Daoy (cell line): ENCODE measurements around the gene DPH2. TPM values are rescaled to one million over a fixed set of nuclear protein-coding genes. Genes with fewer than 3 reads are reported as not detected.

ENCODE experiments used
- DNase-seq: peaks from one replicate; pipeline ENCODE4 v3.0.0-alpha.2; 2015; ENCODE audit warnings: low read depth
- total RNA-seq: library from RNA; depleted of rRNA; stranded (reverse); fragments of >200 nt; shearing (Covaris generic); gene quantifications from 2 replicates; pipeline ENCODE4 v1.2.3, GENCODE V29; 2014

The DPH2 gene
- total RNA-seq, 1 experiment from 2014 or later: 64.7 TPM

GRCh38 chr1:43942411-43942810 is 27.4 kb upstream of the DPH2 start:
- DNase-seq: no peak

- DNase-seq: no peak
Observed at GRCh38 chr1:43944860-43945259, 24.9 kb upstream of the DPH2 start.

GRCh38 chr1:43945674-43946235 is 24.1 kb upstream of the DPH2 start:
- no peak for DNase-seq

- DNase-seq: peak; percentile 98
Observed at GRCh38 chr1:43946236-43947060, 23.4 kb upstream of the DPH2 start, which contains the start of gene IPO13. TSS of gene IPO13 (plus strand) at chr1:43946950. CDS start at chr1:43947601, 651 bp downstream.

- DNase-seq: no peak
Observed at GRCh38 chr1:43947061-43947873, 22.5 kb upstream of the DPH2 start.

- no peak for DNase-seq
Observed at GRCh38 chr1:43947874-43948437, 21.9 kb upstream of the DPH2 start.

- no peak for DNase-seq
Observed at GRCh38 chr1:43949678-43950077, 20.1 kb upstream of the DPH2 start.

GRCh38 chr1:43951021-43951985 is 18.5 kb upstream of the DPH2 start:
- peak; percentile 45 for DNase-seq

- DNase-seq: peak; percentile 46
Observed at GRCh38 chr1:43952731-43953346, 17.0 kb upstream of the DPH2 start.

GRCh38 chr1:43953361-43953760 is 16.4 kb upstream of the DPH2 start:
- DNase-seq: no peak

- no peak for DNase-seq
Observed at GRCh38 chr1:43954036-43954435, 15.8 kb upstream of the DPH2 start.

- DNase-seq: no peak
Observed at GRCh38 chr1:43956234-43956633, 13.6 kb upstream of the DPH2 start.

GRCh38 chr1:43957407-43958040 is 12.3 kb upstream of the DPH2 start:
- no peak for DNase-seq

GRCh38 chr1:43958351-43959255 is 11.2 kb upstream of the DPH2 start:
- no peak for DNase-seq

GRCh38 chr1:43960798-43961197 is 9.0 kb upstream of the DPH2 start:
- DNase-seq: no peak

- DNase-seq: no peak
Observed at GRCh38 chr1:43961692-43962091, 8.1 kb upstream of the DPH2 start.

GRCh38 chr1:43962324-43962723 is 7.5 kb upstream of the DPH2 start:
- DNase-seq: no peak

GRCh38 chr1:43963006-43963405 is 6.8 kb upstream of the DPH2 start:
- DNase-seq: no peak

- no peak for DNase-seq
Observed at GRCh38 chr1:43963890-43964289, 5.9 kb upstream of the DPH2 start.
